ENCODE measurements around the gene LGALS3BP.
A peak's percentile ranks its signal among the peaks of the same experiment; 100 is the strongest.

Gene LGALS3BP

DNA sequence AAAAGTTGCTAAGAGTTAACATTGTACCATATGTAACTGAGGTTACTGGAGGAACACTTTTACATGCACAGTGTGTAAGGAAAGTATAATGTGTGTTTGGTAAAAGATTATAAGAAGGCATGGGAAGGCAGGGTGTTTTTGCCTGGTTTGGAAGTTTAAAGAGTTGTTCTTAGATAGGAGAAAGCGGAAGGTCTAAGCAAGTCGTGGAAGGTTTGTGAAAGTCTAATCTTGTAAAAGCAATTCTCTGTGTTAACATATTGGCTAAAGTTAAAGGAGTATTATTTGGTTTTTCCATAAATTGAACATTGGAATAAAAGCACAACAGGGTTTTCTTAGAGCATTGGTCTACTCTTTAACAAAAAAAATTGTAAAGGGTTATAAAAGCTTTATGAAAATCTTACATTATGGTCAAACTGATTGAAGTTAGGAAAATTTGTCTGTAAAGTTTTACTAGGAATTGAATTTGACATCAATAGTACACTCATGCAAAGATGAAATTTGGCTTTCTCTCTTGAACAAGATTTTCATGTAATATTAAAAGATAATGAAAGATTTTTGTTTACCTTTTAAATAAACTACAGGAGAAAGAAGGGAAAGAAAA lies 34.5 kb upstream of the LGALS3BP start:
- DNase-seq, result no peak

DNA sequence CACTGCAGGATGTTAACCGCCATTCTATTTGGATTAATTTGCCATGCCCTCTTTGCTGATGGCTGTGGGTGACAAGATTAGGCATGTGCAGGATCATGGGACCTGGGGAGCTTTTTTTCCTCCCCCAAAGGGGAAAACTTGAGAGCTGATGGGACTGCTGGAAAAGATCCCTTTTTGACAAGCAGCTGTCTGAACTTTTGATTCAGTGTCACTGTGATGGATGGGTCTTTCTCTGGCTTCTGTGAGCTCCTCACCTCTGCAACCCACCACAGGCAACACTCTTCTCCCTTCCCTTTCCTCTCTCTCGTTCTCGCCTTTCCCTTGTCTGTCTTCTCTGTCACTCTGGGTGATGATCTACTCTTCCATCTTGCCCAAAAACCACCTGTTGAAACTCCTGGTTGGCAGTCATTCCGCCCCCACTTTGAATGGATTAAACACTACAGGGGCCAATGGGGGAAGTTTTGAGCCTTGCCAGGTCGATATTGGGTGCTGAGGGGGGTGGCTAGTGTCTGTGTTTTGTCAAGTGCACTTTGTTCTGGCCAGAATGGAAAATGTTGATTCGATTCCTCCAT lies 32.9 kb upstream of the LGALS3BP start:
- no peak for DNase-seq

DNA sequence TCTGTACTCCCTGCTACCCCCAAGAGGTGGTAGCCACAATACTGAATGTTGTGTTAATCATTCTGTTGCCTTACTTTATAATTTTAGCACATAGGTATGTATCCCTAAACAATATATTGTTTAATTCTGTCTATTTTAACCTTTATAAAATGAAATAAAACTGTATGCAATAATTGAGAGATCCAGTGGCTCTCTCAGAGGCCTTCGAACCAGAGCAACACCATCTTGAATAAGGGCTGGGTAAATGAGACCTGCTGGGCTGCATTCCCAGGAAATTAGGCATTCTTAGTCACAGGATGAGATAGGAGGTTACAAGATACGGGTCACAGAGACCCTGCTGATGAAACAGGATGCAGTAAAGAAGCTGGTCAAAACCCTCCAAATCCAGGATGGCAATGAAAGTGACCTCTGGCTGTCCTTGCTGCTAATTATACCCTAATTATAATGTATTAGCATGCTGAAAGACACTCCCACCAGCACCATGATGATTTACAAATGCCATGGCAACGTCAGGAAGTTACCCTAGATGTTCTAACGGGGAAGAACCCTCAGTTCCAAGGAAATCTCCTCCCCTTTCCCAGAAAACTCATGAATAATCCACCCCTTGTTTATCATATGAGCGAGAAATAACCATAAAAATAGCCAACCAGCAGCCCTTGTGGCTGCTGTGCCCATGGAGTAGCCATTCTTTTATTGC lies 31.9 kb upstream of the LGALS3BP start:
- DNase-seq, result no peak

DNA sequence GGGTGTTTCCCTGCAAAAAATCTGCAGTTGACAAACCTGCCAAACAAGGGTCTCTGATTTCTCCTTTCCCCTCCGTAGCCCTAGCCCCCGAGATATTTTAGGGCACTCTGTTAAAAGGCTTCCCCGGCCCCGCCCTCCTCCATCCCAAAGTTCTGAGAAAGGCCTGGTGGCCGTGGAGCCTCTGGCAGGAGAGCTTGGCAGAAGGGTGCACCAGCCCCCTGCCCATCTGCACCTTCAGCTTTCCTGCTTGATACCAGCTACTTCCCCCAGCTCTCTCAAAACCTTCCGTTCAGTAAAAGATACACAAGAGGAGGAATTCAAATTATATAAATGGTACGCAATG lies 30.6 kb upstream of the LGALS3BP start:
- DNase-seq, result no peak

DNA sequence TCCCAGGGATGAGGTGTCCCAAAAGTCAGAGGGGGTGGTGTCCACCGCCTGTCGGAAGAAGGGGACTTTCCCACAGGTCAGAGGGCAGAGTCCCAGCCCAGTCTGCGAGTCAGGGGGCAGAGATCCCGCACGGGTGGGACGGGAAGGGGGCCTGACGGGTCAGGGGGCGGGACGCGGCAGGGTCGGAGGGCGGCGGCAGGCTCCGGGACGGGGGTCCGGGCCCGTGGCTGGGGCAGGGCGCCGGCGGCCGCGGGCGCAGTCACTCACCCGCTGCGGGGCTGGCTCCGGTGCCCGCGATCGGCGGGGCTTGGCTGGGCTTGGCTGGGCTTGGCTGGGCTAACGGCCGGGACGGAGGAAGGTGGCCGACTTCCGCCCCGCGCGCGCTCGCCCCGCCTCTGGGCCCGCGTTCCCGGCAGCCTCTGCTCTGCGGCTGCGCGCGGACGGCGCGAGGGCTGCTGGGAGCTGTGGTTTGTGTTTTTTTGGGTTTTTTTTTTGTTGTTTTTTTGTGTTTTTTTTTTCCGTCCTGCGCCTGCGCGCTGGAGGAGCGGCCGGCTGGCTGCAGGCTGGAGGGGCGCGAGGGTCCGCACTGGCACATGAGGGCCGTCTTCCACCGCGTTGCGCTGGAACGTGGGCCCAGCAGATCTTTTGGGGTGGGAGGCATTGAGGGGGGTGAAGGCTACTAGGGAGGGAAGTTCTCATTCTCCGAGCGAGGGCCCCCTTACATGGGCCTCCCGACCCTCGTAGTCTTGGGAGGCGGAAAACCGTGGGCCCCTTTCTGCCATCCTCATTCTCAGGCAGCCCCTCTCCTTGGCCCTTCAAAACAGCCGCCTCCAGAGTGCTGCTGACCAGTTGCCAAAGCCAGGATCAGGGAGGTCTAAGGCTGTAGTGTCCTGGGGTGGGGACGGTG lies 29.9 kb upstream of the LGALS3BP start, which contains the start of gene CANT1:
Gene CANT1 (minus strand): TSS at position 368 of the 907 bp plus-strand sequence. CDS start 12,142 bp downstream, outside the sequence.
- DNase-seq, result peak; percentile 86

DNA sequence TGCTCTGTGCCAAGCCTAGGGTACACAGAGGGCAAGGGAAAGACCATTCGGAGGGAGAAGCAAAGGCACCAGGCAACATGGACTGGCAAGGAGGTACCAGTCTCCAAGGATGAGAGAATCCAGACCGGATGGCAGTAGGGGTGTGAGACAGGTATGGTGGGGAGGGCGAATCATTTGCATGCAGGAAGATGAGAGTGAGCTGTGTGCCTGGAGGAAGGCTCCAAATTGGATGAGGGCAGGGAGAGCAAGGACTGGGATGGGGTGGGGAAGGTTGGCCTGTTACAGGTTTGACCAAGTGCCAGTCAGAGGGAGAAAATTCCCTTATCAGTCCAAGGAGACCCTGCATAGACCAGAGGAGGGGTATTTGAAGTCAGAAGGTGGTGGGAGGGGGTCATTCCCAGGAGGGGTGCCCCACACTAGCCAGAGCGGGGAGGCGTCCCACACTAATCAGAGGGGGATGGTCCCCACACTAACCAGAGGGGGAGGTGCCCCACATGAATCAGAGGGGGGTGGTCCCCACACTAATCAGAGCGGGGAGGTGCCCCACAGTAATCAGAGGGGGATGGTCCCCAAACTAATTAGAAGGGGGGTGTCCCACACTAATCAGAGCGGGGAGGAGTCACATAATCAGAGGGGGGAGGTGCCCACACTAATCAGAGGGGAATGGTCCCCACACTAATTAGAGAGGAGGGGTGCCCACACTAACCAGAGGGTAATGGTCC lies 29.1 kb upstream of the LGALS3BP start:
- DNase-seq, result no peak

DNA sequence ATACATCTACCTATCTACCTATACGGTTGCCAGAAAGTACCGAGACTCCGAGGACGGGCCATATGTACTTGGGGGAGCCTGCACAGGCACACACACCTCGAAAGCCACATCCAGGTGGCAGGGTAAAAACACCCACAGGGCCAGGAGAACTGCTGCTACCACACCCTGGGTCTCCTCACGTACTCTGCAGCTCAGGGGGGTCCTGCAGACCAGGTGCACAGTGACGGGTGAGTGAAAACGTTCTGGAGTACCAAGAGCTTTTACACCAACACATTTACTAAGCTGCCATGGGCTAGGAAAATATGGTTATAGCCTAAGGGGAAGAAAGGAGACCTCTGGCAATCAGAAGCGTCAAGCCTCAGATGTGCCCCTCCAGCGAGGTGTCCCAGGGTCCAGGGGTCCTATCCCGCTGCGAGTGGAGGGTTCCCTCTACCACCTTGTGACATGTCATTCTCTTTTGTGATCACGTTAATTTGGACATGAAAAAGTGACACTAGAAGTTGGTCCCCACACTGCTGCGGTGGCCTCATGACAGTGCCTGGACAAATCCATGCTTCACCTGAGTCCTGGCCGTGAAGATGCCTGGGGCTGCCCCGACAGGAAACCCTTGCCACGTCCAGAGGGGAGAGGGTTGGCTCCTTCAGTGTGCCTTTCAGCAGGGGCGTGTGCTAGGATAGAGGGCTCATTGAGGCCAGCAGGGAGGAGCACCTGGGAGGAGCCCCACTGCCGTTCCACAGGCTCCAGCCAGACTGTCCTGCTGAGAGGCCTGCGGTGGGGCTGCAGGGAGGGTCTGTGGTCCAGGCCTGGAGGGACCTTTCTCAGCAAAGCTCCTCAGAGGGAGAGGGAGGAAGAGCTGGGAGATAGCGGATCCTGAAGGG lies 28.0 kb upstream of the LGALS3BP start:
- DNase-seq, result no peak

DNA sequence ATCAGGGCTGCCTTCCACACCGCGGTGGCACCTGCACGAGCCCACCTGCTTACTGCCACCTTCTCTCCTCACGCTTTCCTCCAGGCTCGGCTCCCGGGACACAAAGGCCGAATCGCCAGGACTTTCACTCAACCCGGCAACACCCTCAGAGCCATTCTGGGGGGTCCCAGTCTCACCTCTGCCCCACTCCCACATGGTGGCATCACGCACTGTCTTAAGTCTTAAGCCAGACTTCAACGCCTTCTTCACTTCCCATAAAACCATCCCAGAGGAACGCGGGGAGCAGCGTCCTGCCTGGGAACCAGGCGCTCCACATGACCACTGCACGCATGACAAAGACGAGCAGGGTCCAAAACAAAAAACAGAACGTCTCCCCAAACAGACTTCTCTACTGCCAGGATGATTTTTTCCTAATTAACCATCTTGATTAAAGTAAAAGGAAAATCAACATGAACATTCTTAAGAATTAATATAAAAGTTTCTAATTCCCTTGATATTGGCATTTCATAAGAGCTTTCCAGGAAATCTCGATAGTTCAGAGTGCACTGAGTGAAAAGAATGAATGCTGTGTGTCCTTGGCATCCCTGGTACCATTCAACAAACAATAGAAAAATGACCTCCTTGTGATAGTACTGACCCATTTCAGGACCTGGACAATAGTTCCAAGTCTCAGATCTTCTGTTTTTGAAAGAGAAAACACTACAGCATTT lies 27.2 kb upstream of the LGALS3BP start:
- no peak for DNase-seq

DNA sequence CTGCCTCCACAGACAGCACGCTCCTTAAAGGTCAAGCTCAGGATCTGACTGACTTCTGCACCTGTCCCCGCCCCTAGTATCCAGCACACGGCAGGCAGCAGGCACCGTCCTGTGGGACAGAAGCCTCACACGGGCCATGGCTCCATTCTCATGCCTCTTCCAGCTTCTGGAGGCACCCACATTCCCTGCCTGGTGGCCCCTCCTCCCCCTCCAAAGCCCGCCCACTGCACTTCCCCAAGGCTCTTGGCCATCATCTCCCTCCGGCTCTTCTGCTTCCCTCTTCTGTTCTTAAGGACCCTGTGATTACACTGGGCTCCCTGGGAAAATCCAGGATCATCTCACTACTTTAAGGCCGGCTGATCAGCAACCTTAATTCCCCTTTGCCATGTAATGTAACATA lies 26.3 kb upstream of the LGALS3BP start:
- DNase-seq, result no peak

DNA sequence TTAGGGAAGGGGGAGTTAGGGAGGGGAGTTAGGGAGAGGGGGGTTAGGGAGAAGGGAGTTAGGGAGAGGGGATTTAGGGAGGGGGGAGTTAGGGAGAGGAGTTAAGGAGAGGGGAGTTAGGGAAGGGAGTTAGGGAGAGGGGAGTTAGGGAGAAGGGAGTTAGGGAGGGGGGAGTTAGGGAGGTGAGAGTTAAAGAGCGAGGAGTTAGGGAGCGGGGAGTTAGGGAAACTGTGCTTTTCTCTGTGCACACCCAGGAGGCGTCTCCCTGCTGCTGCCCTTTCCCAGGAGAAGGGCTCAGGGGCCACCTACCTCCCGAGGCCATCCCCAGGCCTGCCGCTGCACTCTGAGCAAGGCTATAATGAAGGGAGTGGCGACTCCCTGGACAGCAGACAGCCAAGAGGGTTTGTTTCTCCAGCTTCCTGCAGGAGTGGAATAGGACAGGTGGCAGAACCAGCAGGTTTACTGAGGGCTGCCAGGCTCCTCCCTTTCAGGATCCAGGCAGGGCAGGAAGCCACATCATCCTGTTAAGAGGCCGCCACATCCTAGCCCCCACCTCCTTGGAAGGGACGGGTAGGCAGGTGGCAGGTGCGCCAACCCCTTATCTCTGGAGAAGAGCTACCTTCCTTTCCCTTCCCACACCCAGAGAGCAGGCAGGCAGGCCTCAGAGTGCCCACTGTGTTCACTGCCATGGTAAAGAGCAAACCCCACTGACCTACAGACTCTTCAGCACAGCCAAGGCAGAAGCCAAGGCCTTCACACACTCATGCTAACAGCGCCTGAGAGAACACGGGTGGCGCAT lies 25.5 kb upstream of the LGALS3BP start:
- no peak for DNase-seq

DNA sequence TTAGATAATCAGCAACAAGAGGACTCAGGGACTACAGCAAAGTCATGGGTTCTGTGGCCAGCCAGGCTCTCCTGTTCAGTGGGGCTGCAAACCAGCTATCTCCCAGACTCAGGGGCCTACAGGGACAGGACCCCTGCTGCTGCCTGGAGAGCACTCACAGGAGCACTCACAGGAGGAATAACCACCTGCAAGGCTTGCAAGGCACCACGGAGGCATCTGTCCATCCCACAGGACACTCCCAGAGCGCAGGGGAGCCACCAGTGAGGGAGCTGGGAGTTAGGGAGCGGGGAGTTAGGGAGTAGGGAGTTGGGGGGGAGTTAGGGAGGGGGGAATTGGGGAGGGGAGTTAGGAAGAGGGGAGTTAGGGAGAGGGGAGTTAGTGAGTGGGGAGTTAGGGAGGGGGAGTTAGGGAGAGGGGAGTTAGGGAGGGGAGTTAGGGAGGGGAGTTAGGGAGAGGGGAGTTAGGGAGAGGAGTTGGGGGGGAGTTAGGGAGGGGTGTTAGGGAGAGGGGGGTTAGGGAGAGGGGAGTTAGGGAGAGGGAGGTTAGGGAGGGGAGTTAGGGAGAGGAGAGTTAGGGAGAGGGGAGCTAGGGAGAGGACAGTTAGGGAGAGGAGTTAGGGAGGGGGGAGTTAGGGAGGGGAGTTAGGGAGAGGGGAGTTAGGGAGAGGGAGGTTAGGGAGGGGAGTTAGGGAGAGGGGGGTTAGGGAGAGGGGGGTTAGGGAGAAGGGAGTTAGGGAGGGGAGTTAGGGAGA lies 24.1 kb upstream of the LGALS3BP start:
- no peak for DNase-seq

DNA sequence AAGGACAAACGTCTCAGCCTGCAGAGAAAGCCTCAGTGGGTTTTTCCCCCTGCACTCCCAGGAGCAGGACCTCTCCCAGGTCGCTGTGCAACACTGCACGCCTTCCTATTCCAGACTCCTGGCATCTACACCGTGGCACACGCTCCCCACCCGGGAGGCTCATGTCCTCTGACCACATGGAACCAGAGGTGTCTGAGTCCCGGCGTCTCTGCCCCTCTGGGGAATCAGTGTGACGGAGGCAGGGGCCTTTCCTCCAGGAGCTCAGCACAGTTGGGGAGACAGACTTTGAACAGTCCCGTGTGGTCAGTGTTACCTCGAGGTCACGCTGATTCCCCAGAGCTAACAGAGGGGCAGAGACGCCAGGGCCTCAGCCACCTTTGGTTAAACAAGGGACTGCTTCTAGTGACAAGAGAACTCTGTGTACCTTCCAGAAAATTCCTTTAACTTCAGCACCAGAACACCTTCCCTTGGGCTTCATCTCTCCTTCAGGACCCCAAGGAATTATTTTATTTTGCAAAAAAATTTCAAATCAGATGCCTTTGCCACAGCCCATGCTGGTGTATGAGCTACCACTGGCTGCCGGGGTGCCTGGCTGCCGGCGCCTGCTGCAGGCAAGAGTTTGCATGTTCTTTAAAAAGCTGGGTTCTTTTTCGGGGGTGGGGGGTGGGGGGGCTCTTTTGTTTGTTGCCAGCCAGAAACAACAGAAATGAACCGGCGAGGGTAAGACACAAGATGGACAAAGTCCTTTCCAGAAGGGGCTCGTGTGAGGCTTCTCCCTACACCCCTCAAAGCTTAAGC lies 23.3 kb upstream of the LGALS3BP start:
- no peak for DNase-seq

DNA sequence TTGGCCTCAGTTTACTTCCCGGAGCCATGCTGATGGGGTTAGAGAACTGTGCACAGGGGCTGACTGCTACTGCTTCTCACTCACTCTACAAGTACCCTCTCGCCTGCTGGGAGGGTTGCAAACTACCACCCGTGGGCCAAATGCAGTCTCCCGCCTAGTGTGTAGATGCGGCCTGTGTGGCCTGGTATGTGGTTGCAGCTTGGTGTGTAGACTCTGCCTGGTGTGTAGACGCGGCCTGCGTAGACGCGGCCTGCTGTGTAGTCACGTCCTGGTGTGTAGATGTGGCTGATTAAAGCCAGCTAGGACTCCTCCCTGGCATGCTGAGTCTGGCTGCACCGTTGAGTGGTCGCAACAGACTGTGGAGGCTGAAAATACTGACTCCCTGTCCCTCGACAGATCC lies 22.6 kb upstream of the LGALS3BP start:
- DNase-seq, result no peak

DNA sequence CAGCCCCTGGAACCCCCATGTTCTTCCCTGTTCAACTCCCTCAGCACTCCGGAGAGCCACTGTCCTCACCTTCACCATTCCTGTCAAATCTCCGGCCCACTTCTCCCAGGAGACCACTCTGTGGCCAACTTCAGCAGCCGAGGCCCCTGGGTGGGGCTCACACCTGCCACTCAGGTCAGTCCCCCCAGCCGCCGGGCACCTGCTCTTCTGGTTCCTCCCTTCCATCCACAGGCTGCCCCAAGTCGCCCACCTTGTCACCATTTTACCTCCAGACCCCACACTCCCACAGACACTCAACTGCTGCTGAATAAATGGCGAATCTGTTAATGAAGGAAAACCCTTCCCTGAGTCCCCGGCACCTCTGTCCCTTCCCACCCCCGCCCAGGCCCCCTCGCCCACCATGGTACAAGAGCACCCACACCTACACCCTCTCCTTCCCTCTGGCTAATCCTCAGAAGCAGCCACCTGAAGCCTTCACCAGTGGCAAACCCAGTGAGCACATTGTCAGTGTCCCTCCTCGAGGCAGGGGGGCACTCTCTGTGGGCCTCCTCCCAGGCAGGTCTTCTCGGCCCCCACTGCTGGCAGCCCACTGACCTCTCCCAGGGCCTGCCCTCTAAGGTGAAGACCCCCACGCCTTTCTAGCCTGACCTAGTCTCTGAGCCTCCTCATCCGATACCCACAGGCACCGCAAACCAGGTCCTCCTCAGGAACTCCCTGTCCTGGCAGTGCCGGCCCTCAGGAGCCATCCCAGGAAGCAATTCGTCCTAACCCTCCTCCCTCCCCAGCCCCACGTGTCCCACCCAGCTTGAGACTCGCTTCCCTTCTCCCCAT lies 21.7 kb upstream of the LGALS3BP start:
- DNase-seq, result no peak

DNA sequence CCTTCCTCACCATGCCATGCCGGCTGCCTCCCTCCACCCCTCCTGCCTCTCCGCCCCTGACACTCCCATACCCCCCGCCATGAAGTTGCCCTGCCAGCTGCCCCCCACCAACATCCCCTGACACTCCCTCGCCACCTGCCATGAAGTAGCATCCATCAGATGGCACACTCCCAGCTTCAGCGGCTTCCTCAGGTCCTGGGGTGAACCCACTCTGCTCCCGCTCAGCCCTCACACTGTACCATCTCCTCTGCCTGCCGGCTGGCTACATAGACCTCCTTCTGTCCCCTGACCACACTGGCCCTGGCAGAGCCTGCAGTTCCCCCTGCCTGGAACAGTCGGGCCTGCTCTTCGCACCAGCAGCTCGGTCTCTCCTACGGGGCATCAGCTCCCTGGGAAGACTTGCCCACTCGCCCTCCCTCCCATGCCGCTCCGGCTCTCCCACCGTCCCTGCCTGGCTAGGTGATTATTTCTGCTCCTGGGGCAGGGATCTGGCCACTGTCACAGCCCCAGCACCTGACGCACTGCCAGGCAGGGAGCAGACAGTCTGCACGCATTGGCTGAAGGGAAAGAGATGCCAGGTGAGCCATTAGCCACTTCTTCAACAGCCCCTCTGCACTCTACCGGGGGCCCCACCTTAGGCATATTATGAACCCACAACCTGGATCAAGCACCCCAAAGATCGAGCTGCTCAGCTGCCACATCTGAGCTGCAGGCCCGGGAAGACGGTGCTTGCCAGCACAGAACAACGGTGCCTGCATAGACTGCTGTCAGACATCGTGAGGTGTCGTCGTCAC lies 20.9 kb upstream of the LGALS3BP start:
- DNase-seq, result no peak

DNA sequence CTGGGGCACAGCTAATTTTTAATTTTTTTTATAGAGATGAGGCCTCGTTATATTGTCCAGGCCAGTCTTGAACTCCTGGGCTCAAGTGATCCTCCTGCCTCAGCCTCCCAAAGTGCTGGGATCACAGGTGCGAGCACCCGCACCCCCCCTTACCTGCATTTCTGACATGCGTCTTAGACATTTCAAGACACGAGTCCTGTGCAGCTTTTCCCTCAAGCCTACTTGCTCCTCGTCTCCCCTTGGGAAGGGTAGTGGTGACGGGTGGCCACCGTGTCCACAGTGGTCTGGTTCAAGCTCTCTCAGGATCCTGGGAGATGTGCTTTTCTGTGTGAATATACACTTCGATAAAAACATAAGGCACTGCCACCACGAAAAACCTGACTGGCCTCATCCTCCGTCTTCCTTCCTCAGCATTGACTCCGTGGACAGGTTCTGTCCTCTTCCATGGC lies 20.2 kb upstream of the LGALS3BP start:
- no peak for DNase-seq
